GM19193 (cell line): ENCODE results near the gene ZFYVE28.

ENCODE experiments used
- POLR2A ChIP-seq: IDR thresholded peaks from 4 replicates; pipeline ENCODE4 v1.6.1; 2011; ENCODE audit not compliant: insufficient read depth, insufficient read length; ENCODE audit errors: extremely low read depth

The ZFYVE28 gene

DNA sequence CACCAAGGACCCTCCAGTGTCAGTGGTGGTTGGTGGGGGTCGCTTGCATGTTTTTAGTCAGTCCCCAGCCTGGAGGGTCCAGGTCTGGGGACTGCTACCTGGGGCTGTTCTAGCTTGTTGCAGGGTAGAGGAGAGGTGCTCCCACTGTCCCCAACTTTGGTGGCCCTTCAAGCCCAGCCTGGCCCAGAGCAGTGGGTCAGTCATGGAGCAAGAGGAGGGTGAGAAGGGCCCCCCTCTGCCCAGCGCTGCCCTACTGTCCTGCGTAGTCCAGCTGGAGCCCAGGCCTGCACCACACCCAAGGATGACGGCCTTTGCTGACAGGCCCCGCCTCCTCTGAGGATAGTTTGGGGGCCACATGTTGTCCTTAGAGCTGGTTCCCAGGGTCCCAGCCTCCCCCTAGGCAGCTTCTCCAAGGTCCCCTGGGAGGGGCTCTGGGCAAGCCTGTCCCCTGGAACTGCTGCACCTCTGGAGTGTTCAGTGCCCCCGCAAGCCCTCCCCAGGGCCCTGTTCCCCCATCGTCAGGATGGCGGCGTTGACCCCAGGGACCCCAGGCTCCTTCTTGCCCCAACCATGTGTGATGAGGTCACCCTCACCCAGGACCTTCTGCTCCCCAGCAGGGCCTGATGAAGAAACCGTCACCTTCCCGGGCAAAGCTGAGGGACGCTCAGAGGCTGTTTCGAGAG, 7.1 kb upstream of the ZFYVE28 start:
- TF ChIP-seq POLR2A, result no peak

DNA sequence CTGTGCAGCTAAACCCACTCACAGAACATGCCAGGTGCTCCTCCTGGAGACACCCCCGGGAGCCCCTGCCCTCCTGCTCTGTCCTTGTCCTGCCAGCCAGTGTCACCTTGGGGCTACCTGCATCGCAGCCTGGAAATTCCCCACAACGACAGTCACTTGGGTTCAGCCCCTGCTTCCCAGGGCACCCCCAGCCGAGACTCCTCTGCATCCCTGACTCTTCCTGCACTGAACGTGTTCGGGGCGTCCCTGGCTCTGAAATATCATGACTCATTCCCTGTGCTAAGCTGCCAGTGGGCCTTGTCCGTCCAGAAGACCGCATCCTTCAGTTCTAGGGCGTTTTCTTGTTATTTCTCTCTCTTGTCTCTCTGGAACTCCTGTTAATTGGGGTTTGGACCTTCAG, 6.1 kb upstream of the ZFYVE28 start:
- TF ChIP-seq POLR2A, result no peak

DNA sequence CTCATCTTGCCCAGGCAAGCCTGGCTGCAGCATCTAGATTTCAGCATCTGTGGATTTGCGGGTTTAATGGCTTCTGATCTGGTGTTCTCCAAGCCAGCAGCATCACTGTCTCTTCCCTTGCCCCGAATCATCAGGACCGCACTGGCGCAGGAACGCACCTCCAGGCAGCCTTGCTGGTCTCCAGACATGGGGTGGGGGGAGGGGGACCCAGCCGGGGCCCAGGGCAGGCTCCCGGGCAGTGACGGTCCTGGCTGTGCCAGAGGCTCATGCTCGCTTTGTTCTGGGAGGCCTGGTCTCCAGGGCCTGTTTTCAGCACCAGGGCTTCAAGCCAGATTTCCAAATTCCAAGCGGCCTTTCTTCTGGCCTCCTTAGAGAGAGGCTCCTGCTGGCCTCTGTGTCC, 5.2 kb upstream of the ZFYVE28 start:
- no peak for TF ChIP-seq POLR2A

DNA sequence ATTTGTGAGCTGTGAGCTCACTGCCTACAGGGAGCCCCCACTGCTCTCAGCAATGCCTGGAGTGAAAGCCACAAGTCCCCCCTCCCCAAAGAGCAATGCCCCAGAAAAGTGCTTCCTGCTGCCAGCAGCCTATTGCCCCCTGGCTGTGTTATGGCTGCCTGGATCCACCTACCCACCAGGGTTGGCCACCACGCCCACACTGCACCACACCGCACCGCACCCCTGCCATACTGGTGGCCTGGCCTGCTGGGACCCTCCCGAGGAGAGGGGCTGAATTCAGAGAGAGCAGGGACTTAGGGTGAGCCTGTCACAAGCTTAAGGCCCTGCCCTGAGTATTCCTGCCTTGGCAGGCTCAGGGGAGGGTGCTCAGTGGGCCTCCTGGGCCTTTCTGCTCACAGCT, 4.6 kb upstream of the ZFYVE28 start:
- no peak for TF ChIP-seq POLR2A

DNA sequence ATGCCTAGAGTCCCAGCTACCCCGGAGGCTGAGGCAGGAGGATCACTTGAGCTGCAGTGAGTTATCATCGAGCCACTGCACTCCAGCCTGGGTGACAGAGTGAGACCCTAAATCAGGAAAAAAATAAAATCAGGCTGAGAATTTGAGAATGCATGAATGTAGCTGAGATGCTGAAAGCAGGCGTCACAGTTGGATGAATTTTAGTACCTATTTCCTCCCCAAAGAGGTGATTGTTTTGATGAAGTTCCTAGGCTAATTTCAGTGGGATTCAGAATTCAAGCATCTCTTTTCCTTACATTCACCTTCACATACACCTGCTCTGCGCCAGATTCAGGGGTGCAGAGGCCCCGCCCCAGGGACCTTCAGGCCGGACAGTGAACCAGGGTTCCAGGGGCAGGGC, 3.5 kb upstream of the ZFYVE28 start:
- TF ChIP-seq POLR2A, result no peak

DNA sequence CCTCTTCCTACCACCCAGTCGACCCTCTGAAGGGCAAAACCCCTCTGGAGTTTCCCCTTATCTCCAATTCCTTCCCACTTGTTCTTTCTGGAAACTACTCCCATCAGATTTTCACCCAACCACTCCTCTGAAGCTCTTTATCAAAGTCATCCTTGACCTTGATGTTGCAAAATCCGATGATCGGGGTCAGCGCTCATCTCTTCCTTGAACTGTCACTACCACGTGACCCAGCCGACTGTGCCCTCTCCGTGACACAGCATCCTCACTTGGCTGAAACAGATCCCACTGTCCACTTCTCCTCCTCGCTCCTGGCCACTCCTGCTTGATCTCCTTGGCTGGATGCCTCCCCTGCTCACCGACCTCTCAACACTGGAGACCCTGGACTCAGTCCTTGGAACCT, 1.4 kb upstream of the ZFYVE28 start:
- TF ChIP-seq POLR2A, result no peak

DNA sequence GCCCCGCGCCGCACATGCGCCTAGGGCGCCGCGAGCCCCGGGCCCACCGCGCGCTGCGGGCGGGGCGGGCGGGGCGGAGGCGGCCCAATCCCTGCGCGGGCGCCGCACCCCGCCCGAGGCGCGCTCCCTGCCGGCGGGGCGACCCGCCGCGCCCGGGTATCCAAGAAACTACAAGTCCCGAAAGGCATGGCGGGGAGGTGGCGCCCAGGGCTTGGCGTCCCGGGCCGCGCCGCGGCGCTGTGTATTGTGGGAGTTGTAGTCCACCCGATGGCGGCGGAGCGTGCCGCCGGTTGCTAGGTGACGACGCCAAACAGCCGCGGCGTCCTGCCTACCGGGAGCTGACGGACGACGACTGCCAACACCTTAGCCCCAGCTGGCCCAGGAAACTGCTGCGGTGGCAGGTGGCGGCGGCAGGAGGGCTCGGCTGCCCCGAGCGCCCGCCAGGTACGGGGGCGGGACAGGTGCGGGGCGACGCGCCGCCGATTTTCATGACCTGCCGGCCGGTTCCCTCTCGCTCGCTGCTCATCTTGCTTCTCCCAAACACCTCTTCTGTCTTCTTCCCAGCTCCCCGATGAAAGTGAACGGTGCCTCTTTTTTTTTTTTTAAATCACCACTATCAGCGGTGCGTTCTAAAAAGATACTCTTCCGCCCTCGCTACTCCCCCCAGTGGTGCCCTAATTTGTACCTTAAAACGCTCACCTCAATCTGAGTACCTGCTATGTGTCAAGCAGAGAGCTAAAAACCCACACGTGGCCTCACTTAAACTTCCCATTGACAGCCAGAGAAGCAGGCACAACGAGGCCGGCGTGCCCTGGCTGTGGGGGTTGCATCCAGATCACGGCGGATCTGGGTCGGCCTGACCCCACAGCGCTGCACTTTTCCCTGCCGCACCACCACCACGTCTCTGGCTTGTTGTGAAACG, 466 bp upstream of the ZFYVE28 start, which contains the start of gene CFAP99:
TSS of gene CFAP99 (plus strand) at position 306 of the 922 bp plus-strand sequence.
- no peak for TF ChIP-seq POLR2A

DNA sequence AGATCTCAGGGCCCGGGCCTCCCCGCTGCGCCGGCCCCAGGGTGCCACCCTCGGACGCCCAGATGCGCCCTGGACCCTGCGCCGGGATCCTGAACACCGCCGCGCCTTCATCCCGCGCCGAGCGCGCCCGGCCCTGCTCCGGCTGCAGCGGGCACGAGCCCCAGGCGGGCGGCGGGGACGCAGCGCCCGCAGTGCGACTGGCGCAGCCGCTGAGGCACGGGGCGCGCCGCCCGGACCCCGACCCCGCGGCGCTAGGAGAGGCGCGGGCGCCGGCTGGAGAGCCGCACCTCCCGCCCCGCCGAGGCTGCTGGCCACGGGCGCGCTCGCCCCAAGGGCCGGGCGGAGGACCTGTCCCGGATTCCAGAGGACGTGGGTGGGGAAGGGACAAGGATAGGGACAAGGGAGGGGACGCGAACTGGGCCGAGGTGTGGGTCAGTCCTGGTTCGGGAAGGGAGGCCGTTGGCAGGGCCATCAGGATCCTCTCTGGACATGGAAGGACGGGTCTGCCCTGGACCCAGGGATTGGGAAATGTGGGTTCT, 1.1 kb downstream of the ZFYVE28 start:
- TF ChIP-seq POLR2A, result no peak

DNA sequence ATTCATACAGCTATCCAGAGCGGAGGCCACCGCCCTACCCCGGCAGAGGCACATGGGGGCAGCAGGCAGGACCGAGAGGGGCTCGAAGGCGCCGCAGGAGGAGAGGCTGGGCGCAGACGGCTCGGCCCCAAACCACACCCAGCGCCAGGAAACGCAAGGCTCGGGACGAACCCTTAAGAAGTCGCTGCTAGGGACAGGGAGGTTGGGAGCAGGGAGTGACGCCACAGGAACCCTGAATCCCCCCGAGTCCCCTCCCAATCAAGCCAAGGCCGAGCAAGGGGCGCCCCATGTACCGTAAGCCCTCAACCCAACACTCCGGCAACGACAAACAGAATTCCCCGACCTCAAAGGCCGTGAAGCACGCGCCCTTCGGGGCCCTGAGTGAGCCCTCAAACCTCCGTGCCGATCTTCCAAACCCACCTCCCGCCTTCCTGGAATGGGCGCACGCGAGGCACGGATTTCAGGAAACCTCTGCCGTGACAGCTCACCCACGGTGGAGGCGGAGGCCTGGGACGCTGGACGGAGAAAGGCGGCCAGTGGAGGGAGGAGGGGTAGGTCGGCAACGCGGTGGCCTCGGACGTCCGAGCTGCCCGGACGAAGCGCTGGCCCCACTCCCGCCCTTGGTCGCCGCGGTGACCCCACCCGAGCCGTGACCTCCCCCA, 1.8 kb downstream of the ZFYVE28 start:
- TF ChIP-seq POLR2A, result no peak

DNA sequence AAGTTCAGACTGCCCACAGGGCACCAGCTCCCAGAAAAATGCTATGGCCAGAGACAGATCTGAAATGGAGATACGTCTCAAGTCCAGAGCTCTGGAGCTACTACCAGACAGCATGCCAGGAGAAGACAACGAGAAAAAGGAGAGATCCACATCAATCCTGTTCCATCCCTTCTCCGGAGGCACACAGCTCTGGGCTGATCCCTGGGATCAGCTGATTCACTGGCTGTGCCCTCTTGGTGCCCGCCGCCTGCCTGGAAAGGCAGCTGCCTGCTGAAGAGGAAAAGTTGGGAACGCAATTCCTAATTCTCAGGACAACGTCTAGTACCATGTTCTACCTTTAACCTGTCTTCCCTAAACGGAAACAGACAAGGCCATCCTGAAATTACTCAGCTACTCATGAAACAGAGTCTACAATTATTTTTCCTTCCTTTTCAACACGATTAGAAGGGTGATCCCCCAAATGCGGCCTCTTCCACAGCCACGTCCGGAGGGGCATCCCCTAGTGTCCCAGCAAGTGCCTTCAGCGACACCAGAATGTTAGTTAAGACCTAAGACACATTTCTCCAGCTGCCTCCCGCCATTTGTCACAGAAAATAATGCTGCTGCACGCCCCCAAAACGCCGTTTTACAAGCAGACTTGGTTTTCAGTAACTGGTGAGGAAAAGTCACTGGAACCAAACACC, 2.4 kb downstream of the ZFYVE28 start:
- TF ChIP-seq POLR2A, result no peak

DNA sequence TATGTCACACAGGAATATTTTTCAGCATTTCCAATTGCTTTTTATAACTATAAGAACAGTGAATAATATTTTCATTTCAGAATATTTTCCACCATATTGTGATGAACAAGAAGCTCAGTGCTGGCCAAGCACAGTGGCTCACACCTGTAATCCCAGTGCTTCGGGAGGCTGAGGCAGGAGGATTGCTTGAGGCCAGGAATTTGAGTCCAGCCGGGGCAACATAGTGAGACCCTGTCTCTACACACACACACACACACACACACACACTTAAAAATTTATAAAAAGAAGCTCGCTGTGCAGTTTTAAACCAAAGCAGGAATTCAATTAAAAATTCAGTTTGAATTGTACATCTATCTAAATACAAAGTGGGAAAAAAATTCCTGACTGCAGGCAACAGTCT, 3.2 kb downstream of the ZFYVE28 start:
- TF ChIP-seq POLR2A, result no peak

DNA sequence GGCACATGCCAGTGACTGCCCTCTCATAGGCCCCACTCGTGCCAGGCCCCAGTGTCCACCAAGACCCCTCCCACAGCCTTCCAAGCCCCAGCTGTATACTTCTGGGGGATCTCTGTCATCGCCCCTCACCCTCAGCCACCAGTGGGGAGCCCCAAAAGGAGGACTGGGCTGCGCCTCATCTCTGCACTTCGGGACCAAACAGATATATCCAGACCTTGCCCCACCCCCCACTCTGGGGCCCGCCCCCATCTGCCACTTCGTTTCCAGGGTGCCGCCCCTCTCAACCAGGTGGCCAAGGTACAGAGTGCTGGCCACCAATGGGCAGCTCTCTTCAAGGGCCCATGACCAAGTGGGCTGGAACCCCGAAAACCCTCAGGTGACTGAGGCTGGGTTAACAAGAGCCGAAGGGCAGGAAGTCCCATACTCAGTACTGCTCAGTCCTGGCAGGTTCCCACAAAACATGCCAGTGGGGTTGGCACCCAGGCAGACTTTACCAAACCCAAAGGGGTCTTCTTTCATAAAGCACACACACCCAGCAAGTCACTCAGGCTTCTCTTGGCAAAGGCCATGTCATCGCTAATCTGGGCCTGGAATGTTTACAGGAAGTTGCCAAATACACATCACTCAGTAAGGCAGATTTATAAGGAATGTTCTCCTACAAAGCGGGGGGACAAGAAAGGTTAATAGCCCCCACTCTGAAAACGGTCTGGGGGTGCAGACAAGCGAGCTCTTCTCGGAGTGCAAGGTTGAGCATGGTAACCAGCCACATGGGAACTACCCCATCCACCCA, 4.4 kb downstream of the ZFYVE28 start:
- no peak for TF ChIP-seq POLR2A

DNA sequence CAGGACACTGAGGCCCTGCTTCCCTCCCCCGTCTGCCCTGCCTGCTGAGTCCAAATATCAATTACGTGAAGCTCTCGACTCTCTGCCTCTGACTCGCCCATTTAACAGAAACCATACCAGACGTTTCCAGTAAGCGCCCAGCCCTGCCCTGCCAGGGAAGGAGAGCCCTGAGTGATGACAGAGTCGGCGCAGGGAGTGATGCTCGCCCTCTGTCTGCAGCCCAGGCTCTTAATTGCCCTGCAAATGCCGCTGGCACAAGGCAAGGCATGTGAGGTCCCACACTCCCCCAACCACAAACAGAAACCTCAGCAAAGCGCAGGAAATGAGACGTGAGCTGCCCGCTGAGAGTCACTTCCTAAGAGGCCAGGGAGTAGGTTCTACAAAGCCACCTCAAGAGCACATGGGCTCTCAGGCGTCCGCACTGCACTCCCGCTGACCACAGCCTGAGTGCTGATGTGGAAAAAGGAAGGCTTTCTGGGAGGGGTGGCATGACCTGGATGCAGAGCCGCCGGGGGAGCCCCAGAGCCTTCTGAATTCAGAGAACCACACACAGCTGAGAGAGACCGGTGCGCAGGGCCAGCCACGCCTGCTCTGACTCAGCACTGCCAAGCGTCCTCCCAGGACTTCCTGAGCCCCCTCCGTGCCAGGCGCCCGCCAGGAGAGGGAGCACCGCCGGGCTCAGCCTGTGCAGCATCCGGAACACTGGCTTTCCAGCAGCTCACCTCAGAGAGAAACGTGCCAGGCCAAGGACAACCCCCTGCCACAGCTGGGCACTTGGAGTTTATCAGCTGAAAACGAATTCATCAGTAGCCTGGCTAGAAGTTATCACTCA, 5.3 kb downstream of the ZFYVE28 start:
- peak; percentile 49 for TF ChIP-seq POLR2A

DNA sequence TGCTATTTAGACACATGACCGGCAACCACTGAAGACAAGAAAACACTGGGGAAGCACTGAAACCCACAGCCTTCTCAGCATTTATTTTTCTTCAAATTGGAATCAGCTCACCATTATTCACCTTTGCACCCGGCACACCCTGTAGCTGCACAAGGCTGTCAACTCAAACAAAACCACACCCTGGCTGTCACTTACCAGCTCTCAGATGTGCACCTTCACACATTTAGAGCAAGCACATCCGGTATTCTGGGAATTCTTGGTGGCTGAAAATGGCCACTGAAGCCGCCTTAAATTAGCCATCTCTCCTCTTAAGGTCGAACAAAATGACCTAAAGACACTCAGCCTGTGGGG, 5.9 kb downstream of the ZFYVE28 start:
- TF ChIP-seq POLR2A, result no peak
